Right lobe of liver (tissue), 6 donors: ENCODE data around the gene ALK. TPM values are rescaled to one million over a fixed set of nuclear protein-coding genes. Genes with fewer than 3 reads are reported as not detected.

ENCODE experiments used
- ATAC-seq, 4 donors: fragments of 200-7000 bp; cut with Tn5 transposase; one replicate each; pipeline ENCODE4 v1.9.1; 2020; ENCODE audit warnings: mild to moderate bottlenecking in 4 of 4, moderate library complexity in 4 of 4
- DNase-seq, 3 donors: peaks; one replicate each; pipeline ENCODE4 v3.0.0-alpha.2; 2020
- H3K27ac ChIP-seq, 3 donors: fragments of 200-600 bp; one replicate each; pipeline ENCODE4 v1.8.0; 2022
- H3K27me3 ChIP-seq, 2 donors: fragments of 200-600 bp; one replicate each; pipeline ENCODE4 v1.8.0; 2022
- H3K36me3 ChIP-seq, 4 donors: fragments of 200-600 bp; sonication (generic) in 1 of 4; one replicate each; pipeline versions ENCODE4 v1.5.1 to v1.8.0; 2017 to 2022; ENCODE audit warnings: control low read depth in 1 of 4
- H3K4me1 ChIP-seq, 4 donors: fragments of 200-600 bp; sonication (generic) in 1 of 4; one replicate each; pipeline versions ENCODE4 v1.5.1 to v1.8.0; 2017 to 2022; ENCODE audit warnings: control low read depth in 1 of 4
- H3K4me3 ChIP-seq, 3 donors: fragments of 200-600 bp; one replicate each; pipeline ENCODE4 v1.8.0; 2022
- H3K9me3 ChIP-seq, 4 donors: fragments of 200-600 bp; sonication (generic) in 1 of 4; one replicate each; pipeline versions ENCODE4 v1.5.1 to v1.8.0; 2017 to 2022; ENCODE audit warnings: control low read depth in 1 of 4
- POLR2A ChIP-seq: fragments of 450-650 bp; IDR thresholded peaks from one replicate; pipeline ENCODE4 v1.6.1; 2017; ENCODE audit warnings: antibody characterized with exemption, mild to moderate bottlenecking
- WGBS: methylation state at CpG from one replicate; pipeline ENCODE4 v1.1.6; 2018; ENCODE audit warnings: low coverage, low lambda C conversion rate; ENCODE audit not compliant: insufficient coverage; ENCODE audit errors: missing lambda C conversion rate; 5-methylcytosine and 5-hydroxymethylcytosine counted together
- intact Hi-C, 2 donors: fragments of 100-400 bp; cut with DNase I; formaldehyde crosslinking; loops; one replicate each; pipeline versions ENCODE4 v1.11.2 to v1.14.1; 2022
- total RNA-seq, 6 experiments: library from RNA; depleted of rRNA in 2 of 6; stranded (reverse); fragments of >200 nt in 2 of 6; fragmentation: NEBNext Ultra II Directional in 3 of 6; extraction: Animal tissue kit (Norgen Biotek cat#: 25700) in 3 of 6; gene quantifications; one replicate each; pipeline versions ENCODE4 v1.1.0 to v1.2.4, GENCODE V29; 2016 to 2023
- TF ChIP-seq, protein P1 (sequence below), 4 donors: fragments of 200-600 bp in 3 of 4; fragments of 450-650 bp in 1 of 4; IDR thresholded peaks; one replicate each; pipeline versions ENCODE4 v1.5.1 to v1.8.0; 2016 to 2022; ENCODE audit warnings: antibody characterized with exemption in 4 of 4, mild to moderate bottlenecking in 2 of 4
- donor health status: DM: no; HTN: yes; CAD: no.
- donor health status: DM: no; HTN: no; CAD: no.
- donor health status: DM: no; HTN: no; CAD: no.
- donor health status: DM: no; HTN: yes; CAD: no.
- donor health status: DM: no; HTN: yes; CAD: no.

ALK gene
- total RNA-seq, 6 experiments from 2014 or later, result 0.04 to 0.06 TPM; not detected in 4

DNA sequence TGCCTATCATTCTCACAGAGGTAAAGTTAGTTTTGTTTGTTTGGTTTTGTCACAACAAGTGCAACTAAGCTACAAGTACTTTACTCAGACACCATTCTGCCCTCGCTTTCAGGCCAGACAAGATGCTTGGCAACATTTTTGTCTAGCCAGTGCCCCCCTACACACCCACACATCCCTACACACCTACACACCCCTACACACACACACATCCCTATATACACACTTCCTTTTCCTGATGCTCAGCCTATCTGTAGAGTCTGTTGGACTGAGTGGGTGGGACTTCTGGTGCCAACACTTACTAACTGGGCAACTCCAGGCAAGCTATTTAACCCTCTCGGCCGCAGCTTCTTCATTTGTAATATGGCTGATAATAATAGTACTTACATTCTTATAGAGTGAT is 161.4 kb downstream of the ALK start:
- Histone ChIP-seq H3K9me3 (no peaks in the 10 kb centered on the region), H3K27ac (no peak overlapping the region), H3K4me1 (no peaks in the 10 kb centered on the region), H3K36me3 (no peaks in the 10 kb centered on the region), H3K4me3 (no peak overlapping the region), H3K27me3 (no peaks in the 10 kb centered on the region)
- TF ChIP-seq, protein P1, sequence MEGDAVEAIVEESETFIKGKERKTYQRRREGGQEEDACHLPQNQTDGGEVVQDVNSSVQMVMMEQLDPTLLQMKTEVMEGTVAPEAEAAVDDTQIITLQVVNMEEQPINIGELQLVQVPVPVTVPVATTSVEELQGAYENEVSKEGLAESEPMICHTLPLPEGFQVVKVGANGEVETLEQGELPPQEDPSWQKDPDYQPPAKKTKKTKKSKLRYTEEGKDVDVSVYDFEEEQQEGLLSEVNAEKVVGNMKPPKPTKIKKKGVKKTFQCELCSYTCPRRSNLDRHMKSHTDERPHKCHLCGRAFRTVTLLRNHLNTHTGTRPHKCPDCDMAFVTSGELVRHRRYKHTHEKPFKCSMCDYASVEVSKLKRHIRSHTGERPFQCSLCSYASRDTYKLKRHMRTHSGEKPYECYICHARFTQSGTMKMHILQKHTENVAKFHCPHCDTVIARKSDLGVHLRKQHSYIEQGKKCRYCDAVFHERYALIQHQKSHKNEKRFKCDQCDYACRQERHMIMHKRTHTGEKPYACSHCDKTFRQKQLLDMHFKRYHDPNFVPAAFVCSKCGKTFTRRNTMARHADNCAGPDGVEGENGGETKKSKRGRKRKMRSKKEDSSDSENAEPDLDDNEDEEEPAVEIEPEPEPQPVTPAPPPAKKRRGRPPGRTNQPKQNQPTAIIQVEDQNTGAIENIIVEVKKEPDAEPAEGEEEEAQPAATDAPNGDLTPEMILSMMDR (IDR thresholded peaks at IDR 0.05), result no peak
- TF ChIP-seq POLR2A, result no peak
- ATAC-seq (no peak), DNase-seq (no peak)
- WGBS, result 78% methylated on average over 3 of the region's 3 CpGs
- intact Hi-C loops, result no loop called here

DNA sequence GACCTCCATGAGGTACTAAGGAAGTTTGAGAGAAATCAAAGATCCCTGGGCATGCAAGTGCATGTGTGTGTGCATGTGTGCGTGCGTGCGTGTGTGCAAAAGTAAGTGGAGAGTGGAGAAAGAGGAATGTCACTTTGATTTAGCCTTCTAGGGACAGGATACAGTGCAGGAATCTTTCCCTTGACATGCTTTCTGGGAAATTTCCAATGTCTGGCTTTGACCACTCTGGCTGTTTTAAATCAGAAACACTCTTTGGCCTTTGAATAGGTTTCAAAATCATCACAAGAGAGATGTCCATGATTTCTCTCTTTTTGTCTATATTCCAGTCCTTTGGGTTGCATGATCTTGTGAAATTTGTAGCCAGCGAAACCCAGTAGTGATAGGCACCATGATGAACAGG is 162.0 kb downstream of the ALK start:
- Histone ChIP-seq H3K27ac (no peak overlapping the region), H3K27me3 (no peaks in the 10 kb centered on the region), H3K4me1 (no peaks in the 10 kb centered on the region), H3K9me3 (no peaks in the 10 kb centered on the region), H3K36me3 (no peaks in the 10 kb centered on the region), H3K4me3 (no peak overlapping the region)
- ATAC-seq (no peak), DNase-seq (no peak)
- 90% methylated on average over 4 of the region's 4 CpGs for WGBS
- TF ChIP-seq, protein P1 (IDR thresholded peaks at IDR 0.05), result no peak
- no peak for TF ChIP-seq POLR2A
- intact Hi-C loops, result no loop called here

DNA sequence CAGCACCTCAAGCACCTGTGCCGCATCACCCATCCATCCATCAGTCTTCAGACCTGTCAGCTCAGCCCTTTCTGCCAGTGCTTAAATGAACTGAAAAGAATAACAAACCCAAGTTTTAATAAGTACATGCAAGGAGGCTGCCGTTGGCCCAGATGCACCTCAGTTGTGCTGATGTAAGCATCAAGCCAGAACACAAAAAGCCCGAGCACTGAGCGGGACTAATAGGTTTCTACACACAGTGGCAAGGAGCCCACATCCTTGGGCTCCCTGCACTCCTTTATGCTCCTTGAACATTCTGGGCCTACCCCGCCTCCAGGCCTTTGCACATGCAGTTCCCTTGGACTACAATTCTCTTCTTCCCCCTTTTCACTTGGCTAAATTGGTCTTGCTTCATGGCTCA is 165.6 kb downstream of the ALK start:
- WGBS, result 70% methylated on average over 2 of the region's 5 CpGs
- H3K4me3 ChIP-seq, result no peak overlapping the region
- intact Hi-C loops, result no loop called here

DNA sequence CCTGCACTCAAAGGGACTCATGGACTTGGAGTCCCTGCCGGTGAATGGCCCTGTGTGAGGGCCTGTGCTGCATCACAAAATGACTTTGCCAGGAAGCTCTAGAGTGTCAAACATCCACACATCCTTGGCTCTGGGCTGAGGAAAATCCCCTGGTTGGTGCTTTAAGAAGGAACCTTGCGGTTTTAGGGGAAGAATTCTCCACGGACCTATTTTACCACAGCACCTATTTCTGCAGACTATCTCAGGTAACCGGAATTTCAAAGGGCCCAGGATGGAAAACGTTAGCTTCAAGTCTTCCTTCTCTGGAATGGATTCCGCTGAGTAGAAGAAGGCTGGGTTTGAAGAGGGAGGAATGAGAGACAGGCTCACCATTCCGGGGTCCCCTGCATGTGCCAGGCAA is 166.2 kb downstream of the ALK start:
- Histone ChIP-seq H3K27me3 (no peaks in the 10 kb centered on the region), H3K4me3 (no peak overlapping the region), H3K9me3 (no peaks in the 10 kb centered on the region), H3K4me1 (no peaks in the 10 kb centered on the region), H3K27ac (no peak overlapping the region), H3K36me3 (no peaks in the 10 kb centered on the region)
- 83% methylated on average over 6 of the region's 7 CpGs for WGBS
- TF ChIP-seq, protein P1 (IDR thresholded peaks at IDR 0.05), result no peak
- no peak for TF ChIP-seq POLR2A
- intact Hi-C loops, result no loop called here
- no peak for ATAC-seq
- DNase-seq, result no peak

More for the DNA sequence above, 165.6 kb downstream of the ALK start:
- ATAC-seq (no peak), DNase-seq (no peak)
- H3K36me3 ChIP-seq, result no peaks in the 10 kb centered on the region
- no peak overlapping the region for H3K27ac ChIP-seq
- no peaks in the 10 kb centered on the region for H3K4me1 ChIP-seq
- no peak for TF ChIP-seq POLR2A
- TF ChIP-seq, protein P1 (IDR thresholded peaks at IDR 0.05), result no peak
- H3K9me3 ChIP-seq, result no peaks in the 10 kb centered on the region
- no peaks in the 10 kb centered on the region for H3K27me3 ChIP-seq
